Skin of body (tissue), 2 donors: Measurements from ENCODE around the gene SLC38A11. TPM values are rescaled to one million over a fixed set of nuclear protein-coding genes. Genes with fewer than 3 reads are reported as not detected.

Source experiments
- DNase-seq: peaks from one replicate; lab custom pipeline; 2025; lab: John Stamatoyannopoulos, UW
- total RNA-seq: library from RNA; depleted of rRNA; stranded (reverse); fragments of >200 nt; gene quantifications from one replicate; pipeline ENCODE4 v1.2.3, GENCODE V29; 2014

Gene SLC38A11
- total RNA-seq, 1 donor from 2014 or later: 0.69 TPM

DNA sequence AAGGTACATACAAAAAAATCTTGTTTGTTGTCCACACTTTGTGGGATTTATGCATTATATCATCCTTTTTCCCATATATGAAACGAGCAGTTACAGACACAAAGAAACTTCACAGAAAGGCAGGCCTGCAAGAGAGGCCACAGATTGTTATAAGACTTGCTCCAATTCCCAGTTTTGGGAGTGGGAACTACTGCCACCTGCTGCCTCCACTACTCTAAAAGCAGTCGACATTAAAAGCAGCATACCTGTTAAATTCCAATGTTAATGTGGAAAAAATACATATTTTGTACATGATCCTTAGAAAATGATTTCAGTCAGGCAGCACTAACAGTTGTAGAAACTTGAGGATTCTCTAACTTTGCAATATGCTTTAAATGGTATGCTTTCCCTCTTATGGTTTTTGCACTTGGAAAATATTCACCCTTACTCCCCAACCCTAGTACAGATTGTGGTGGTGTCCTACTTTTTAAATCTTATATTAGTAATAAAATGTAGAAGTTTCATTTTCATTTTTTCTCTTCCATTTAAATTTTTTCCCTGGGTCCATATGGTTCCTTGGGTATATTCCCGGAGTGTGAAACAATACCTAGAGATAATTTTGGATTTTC is 37.9 kb downstream of the SLC38A11 start:
- DNase-seq: peak; percentile 43

- DNase-seq: peak; percentile 54
Measured at GRCh38 chr2:164915566-164915965, 39.8 kb downstream of the SLC38A11 start.

DNA sequence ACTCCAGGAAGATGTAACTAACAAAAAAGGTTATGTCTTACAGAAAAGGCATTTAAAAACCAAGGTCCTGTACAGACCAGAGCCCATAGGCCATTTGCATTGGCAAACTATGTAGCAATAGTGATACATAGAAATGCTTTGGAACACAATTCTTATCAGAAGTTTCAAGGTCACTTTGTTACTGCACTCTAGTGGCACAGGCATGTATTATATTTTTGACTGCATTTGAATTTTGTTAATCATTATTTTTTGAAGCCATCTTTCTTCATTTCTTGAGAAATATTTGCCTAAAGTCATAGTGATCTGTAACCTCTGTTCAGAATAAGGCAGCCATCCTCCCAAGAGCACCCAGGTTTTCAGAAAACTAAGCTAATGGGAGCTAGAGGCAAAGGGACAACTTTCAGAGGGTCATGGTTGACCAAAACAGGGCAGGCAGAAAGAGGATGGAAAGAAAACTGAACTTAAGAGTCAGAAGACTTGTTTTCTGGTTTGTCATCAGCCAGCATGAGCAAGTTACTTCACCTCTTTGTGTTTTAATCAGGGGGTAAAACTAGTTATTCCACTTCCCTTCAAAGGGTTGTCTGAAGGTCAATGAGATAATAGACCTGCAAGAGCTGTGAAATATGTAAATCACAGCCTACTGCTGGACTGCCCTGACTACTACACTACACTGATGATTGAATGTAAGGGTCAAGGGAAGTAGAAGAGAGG is 41.5 kb downstream of the SLC38A11 start:
- DNase-seq: no peak

DNA sequence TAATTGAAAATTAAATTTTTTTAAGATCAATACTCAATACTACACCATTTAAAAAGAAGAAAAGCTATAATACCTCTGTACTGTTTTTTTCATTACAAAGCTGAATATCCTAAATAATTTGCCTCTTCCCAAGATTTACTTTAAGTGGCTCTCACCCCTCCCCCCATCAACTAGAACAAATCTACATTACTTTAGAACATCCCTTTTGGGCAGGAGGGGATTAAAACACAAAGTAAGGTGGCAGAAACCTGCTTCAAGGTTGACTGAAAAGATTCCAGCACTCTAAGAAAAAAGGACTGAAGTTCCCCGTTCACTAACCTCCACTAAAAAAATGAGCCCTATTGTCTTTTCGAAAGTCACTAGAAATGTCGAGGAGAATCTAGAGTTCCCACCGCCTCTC is 42.3 kb downstream of the SLC38A11 start:
- no peak for DNase-seq

- DNase-seq: no peak
Measured at GRCh38 chr2:164911832-164912231, 43.5 kb downstream of the SLC38A11 start.

DNA sequence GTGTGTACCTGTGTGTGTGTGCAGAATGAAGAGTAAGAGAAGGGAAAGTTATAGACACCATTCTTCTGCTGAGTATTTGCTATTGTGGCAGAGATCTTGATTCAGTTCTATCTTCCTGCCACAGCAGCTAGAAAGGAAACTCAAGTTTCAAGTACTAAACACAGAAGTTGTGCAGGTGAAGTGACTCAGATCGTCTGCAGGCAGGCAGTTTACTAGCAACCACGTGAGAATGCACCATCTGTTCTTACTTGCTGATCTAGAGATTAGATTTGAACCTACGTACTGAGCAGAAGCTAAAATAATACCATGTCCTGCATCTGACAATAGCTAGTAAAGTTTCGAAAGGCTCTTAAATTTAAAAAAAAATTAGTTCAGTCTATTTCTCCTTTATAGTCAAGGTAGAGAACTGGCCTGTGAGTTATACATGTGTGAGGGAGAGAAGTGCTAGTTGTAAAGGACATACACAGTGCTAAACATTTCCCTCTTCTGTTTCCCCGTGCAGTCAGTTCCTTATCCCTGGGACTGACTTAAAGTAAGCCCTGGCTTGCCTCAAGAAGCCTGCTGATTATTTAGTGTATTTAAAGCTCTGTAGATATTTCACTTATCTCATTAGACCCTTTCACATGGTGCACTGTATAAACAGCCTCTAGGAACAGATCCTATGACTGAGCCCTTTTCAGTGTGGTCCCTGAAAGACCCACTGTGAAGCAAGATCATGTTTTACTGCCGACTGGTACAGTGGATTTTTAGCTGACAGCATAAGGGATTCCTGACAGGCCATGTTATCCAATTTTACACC is 45.0 kb downstream of the SLC38A11 start:
- no peak for DNase-seq

- no peak for DNase-seq
Measured at GRCh38 chr2:164906947-164907346, 48.4 kb downstream of the SLC38A11 start.

GRCh38 chr2:164905307-164905706 is 50.0 kb downstream of the SLC38A11 start:
- no peak for DNase-seq

- no peak for DNase-seq
Measured at GRCh38 chr2:164903951-164904350, 51.4 kb downstream of the SLC38A11 start.

GRCh38 chr2:164903204-164903603 is 52.1 kb downstream of the SLC38A11 start:
- no peak for DNase-seq

DNA sequence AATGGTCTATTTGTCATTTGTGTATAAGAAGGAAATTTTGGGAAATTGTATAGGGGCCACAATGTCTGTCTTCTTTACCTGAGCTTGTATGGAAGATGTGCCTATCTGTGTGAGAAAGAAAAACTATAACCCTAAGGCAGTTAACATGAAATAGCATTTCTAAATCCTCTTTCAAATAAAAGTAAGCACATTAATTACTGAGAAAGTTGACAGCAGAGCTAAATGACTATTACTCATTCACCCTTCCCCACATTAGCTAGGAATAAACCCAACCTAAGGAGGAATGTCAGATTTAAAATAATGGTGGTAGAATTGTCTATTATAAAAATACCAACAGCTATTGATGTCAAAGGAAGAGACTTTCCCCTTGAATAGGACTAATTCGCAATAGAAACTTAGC is 56.2 kb downstream of the SLC38A11 start:
- DNase-seq: no peak

DNA sequence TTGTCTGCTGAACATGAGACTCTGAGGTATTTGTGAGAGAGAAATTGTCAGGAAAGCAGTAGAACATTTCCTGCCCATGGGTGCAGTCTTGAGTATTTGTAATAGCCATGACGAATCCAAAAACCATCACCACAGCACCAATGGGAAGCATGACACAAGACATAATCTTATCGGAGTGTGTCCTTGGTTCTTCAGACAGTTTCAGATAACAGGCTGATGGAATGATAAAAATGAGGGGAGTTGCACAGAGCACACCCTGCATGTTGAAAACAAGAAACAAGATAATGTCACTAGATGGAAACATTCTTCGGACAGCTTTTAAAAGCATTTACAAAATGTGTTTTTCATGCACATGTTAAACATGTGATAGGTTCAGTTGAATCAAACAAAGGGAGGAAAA is 56.9 kb downstream of the SLC38A11 start:
- DNase-seq: no peak

- DNase-seq: no peak
Measured at GRCh38 chr2:164897469-164898260, 57.7 kb downstream of the SLC38A11 start.

- no peak for DNase-seq
Measured at GRCh38 chr2:164896634-164897355, 58.5 kb downstream of the SLC38A11 start.

DNA sequence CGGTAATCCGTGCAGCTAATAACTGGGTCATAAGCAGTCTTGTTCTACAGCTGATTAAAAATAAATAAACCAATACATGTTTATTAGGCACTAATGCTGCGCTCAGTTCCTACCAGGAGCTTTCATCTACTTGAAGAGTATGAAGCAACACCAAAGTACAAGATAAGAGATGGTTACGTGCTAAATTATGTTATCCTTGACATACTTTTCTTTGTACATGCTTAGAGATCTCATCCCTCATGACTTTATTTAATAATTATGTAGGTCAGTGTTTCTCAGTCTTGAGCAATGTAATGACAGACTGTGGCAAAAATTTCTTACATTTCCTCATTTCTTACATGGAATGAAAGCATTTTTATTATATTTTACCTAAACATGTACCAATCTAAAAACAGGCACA is 59.1 kb downstream of the SLC38A11 start:
- DNase-seq: no peak

DNA sequence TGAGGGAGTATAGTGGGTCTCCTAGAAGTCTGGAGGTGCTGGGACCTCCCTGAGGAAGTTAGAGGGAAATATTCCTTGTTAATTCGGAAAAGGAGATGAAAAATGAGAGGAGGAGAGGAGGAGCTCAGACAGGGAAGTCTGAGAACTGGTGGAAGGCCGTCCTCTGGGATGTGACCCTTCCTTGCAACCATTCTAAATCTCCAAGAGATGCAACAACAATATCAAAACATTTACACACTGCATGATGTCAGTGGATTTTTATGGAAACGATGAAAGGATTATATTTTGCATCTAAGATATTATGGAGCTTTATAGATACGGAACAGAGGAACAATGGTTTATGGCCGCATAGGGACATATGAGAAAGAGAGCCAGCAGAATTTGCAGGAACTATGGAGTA is 63.9 kb downstream of the SLC38A11 start:
- peak; percentile 66 for DNase-seq

- peak; percentile 31 for DNase-seq
Measured at GRCh38 chr2:164890544-164890943, 64.8 kb downstream of the SLC38A11 start.

- DNase-seq: no peak
Measured at GRCh38 chr2:164888592-164888991, 66.7 kb downstream of the SLC38A11 start.

DNA sequence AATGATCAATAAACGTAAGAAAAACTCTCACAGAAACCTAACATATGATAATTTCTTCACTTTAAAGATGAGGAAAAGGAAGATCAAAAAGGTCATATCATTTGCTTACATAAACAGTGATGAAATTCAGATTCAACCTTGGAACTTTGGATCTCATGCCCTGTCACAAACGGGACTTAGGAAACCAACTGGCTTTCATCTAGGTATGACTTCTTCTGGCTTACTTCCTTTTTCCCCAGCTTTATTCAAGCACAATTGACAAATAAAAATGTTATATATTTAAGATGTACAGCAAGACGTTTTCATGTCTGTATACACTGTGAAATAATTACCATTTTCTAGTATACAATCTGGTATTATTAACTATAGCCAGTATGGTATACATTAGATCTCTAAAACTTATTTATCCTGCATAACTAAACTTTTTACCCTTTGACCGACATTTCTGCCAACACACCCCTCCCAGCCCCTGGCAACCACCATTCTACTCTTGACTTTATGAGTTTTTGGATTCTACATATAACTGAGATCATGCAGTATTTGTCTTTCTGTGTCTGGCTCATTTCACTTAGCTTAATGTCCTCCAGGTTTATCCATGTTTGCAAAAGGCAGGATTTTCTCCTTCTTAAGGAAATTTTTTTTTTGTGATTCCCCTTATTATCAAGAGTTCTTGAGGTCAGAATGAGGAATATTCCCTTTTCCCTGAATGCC is 67.7 kb downstream of the SLC38A11 start:
- DNase-seq: no peak

DNA sequence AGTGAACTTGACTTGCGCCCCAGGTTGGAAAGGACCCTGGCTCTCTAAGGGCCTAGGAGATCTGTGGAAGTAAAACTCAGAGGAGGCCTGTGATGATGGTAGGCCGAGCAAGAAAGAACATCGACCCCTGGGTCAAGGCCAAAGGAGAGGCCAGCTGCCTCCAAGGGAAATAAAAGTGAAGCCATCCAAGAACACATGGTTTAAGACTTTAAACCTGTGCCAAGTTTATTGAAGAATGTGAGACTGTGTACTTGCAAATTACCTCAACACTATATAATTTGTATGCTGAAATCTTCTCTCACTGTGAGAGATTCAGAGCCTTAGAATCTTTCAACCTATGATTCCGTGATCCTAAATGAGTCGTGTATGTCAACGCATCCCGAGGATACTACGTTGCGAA is 73.0 kb downstream of the SLC38A11 start:
- DNase-seq: peak; percentile 20
